Right lobe of liver (tissue), 6 donors: ENCODE data around the gene DDX52. TPM values are rescaled to one million over a fixed set of nuclear protein-coding genes. Genes with fewer than 3 reads are reported as not detected.
"Not testable (repeated sequence)": the region's sequence is repeated elsewhere in the genome, so short reads cannot be mapped to it uniquely, and the experiment has no call there.

Experiments
- ATAC-seq, 4 donors: fragments of 200-7000 bp; cut with Tn5 transposase; one replicate each; pipeline ENCODE4 v1.9.1; 2020; ENCODE audit warnings: mild to moderate bottlenecking in 4 of 4, moderate library complexity in 4 of 4
- DNase-seq, 3 donors: peaks; one replicate each; pipeline ENCODE4 v3.0.0-alpha.2; 2020
- H3K27ac ChIP-seq, 3 donors: fragments of 200-600 bp; one replicate each; pipeline ENCODE4 v1.8.0; 2022
- H3K27me3 ChIP-seq, 2 donors: fragments of 200-600 bp; one replicate each; pipeline ENCODE4 v1.8.0; 2022
- H3K36me3 ChIP-seq, 4 donors: fragments of 200-600 bp; sonication (generic) in 1 of 4; one replicate each; pipeline versions ENCODE4 v1.5.1 to v1.8.0; 2017 to 2022; ENCODE audit warnings: control low read depth in 1 of 4
- H3K4me1 ChIP-seq, 4 donors: fragments of 200-600 bp; sonication (generic) in 1 of 4; one replicate each; pipeline versions ENCODE4 v1.5.1 to v1.8.0; 2017 to 2022; ENCODE audit warnings: control low read depth in 1 of 4
- H3K4me3 ChIP-seq, 3 donors: fragments of 200-600 bp; one replicate each; pipeline ENCODE4 v1.8.0; 2022
- H3K9me3 ChIP-seq, 4 donors: fragments of 200-600 bp; sonication (generic) in 1 of 4; one replicate each; pipeline versions ENCODE4 v1.5.1 to v1.8.0; 2017 to 2022; ENCODE audit warnings: control low read depth in 1 of 4
- POLR2A ChIP-seq: fragments of 450-650 bp; IDR thresholded peaks from one replicate; pipeline ENCODE4 v1.6.1; 2017; ENCODE audit warnings: antibody characterized with exemption, mild to moderate bottlenecking
- WGBS: methylation state at CpG from one replicate; pipeline ENCODE4 v1.1.6; 2018; ENCODE audit warnings: low coverage, low lambda C conversion rate; ENCODE audit not compliant: insufficient coverage; ENCODE audit errors: missing lambda C conversion rate; 5-methylcytosine and 5-hydroxymethylcytosine counted together
- intact Hi-C, 2 donors: fragments of 100-400 bp; cut with DNase I; formaldehyde crosslinking; loops; one replicate each; pipeline versions ENCODE4 v1.11.2 to v1.14.1; 2022
- total RNA-seq, 6 experiments: library from RNA; depleted of rRNA in 2 of 6; stranded (reverse); fragments of >200 nt in 2 of 6; fragmentation: NEBNext Ultra II Directional in 3 of 6; extraction: Animal tissue kit (Norgen Biotek cat#: 25700) in 3 of 6; gene quantifications; one replicate each; pipeline versions ENCODE4 v1.1.0 to v1.2.4, GENCODE V29; 2016 to 2023
- TF ChIP-seq, protein P1 (sequence below), 4 donors: fragments of 200-600 bp in 3 of 4; fragments of 450-650 bp in 1 of 4; IDR thresholded peaks; one replicate each; pipeline versions ENCODE4 v1.5.1 to v1.8.0; 2016 to 2022; ENCODE audit warnings: antibody characterized with exemption in 4 of 4, mild to moderate bottlenecking in 2 of 4
- donor health status: DM: no; HTN: yes; CAD: no.
- donor health status: DM: no; HTN: no; CAD: no.
- donor health status: DM: no; HTN: no; CAD: no.
- donor health status: DM: no; HTN: yes; CAD: no.
- donor health status: DM: no; HTN: yes; CAD: no.

The DDX52 gene
- total RNA-seq, 6 experiments from 2014 or later: 11.8 to 14.4 (median 13.1) TPM

DNA sequence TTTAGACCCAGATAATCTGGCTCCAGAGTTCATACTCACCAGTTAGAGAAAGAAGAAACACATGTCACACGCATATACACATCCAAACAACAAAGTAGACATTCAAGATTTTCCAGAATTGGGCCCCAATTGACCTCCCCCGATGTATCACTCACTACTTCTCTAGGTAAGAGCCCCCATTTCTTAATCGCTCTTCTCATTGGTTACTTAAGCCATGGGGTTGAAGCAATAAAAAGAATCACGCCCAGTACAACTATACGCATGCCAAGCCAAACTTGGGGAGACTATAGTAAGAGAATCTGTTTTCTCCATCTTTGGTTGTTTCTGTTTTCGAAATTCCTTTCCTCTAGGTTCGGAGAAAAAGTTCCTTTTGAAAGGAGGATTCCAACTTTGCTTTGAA lies 565 bp downstream of the DDX52 start:
- TF ChIP-seq POLR2A: no peak
- TF ChIP-seq, protein P1, sequence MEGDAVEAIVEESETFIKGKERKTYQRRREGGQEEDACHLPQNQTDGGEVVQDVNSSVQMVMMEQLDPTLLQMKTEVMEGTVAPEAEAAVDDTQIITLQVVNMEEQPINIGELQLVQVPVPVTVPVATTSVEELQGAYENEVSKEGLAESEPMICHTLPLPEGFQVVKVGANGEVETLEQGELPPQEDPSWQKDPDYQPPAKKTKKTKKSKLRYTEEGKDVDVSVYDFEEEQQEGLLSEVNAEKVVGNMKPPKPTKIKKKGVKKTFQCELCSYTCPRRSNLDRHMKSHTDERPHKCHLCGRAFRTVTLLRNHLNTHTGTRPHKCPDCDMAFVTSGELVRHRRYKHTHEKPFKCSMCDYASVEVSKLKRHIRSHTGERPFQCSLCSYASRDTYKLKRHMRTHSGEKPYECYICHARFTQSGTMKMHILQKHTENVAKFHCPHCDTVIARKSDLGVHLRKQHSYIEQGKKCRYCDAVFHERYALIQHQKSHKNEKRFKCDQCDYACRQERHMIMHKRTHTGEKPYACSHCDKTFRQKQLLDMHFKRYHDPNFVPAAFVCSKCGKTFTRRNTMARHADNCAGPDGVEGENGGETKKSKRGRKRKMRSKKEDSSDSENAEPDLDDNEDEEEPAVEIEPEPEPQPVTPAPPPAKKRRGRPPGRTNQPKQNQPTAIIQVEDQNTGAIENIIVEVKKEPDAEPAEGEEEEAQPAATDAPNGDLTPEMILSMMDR (IDR thresholded peaks at IDR 0.05): no peak
- intact Hi-C loops: no loop called here
- Histone ChIP-seq H3K4me1 (peaks cover 0 to 15% (median 7%) of the 10 kb centered on the region in 4 donors), H3K36me3 (peaks cover 0 to 20% (median 0%) of the 10 kb centered on the region in 4 donors), H3K27ac (peak overlapping the region; percentile 63 to 81 (median 75)), H3K27me3 (no peaks in the 10 kb centered on the region), H3K4me3 (peak overlapping the region; percentile 73 to 82 (median 78)), H3K9me3 (no peaks in the 10 kb centered on the region)
- ATAC-seq (peak; percentile 6 to 15 (median 6)), DNase-seq (no peak)
- 0% methylated on average over 7 of the region's 7 CpGs for WGBS

DNA sequence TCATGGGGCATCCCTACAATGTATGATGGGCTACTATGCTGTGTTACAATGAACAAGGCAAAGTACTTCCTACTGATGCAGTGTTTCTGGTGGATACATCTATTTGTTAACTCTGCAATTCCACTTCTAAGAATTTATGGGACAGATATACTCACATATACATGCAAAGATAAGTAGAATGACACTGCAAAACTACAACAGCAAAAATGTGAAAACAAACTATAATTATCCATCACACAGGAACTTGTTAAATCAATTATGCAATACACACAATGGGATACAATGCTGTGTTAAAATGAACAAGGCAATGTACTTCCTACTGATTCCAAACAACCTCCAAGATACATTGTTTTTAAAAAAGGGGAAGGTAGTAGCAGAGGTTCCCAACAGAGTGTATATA lies 3.2 kb downstream of the DDX52 start:
- Histone ChIP-seq H3K9me3 (no peaks in the 10 kb centered on the region), H3K27ac (no peak overlapping the region), H3K36me3 (peaks cover 0 to 40% (median 0%) of the 10 kb centered on the region in 4 donors), H3K4me1 (peaks cover 0 to 15% (median 7%) of the 10 kb centered on the region in 4 donors), H3K4me3 (no peak overlapping the region), H3K27me3 (no peaks in the 10 kb centered on the region)
- TF ChIP-seq, protein P1 (IDR thresholded peaks at IDR 0.05): no peak
- no peak for TF ChIP-seq POLR2A
- intact Hi-C loops: no loop called here
- ATAC-seq (no peak), DNase-seq (no peak)

DNA sequence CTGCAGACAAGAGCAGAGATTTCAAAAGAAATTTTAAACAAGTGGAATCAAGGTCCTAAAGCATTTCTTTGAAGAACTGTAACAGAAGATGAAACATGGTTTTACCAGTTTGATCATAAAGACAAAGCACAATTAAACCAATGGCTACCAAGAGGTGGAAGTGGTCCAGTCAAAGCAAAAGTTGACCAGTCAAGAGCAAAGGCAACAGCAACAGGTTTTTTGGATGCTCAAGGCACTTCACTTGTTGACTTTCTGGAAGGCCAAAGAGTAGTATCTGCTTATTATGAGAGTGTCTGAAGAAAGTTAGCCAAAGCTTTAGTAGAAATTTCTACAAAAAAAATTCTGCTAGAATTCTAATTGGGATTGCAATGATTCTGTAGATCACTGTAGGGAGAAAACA lies 5.3 kb downstream of the DDX52 start:
- intact Hi-C loops: no loop called here
- peaks cover 0 to 40% (median 0%) of the 10 kb centered on the region in 4 donors for H3K36me3 ChIP-seq
- H3K4me3 ChIP-seq: no peak overlapping the region
- H3K4me1 ChIP-seq: peaks cover 0 to 12% (median 5%) of the 10 kb centered on the region in 4 donors
- no peaks in the 10 kb centered on the region for H3K27me3 ChIP-seq
- no peak overlapping the region for H3K27ac ChIP-seq
- ATAC-seq: no peak
- no peaks in the 10 kb centered on the region for H3K9me3 ChIP-seq
- DNase-seq: no peak
- TF ChIP-seq, protein P1 (IDR thresholded peaks at IDR 0.05): no peak
- no peak for TF ChIP-seq POLR2A

DNA sequence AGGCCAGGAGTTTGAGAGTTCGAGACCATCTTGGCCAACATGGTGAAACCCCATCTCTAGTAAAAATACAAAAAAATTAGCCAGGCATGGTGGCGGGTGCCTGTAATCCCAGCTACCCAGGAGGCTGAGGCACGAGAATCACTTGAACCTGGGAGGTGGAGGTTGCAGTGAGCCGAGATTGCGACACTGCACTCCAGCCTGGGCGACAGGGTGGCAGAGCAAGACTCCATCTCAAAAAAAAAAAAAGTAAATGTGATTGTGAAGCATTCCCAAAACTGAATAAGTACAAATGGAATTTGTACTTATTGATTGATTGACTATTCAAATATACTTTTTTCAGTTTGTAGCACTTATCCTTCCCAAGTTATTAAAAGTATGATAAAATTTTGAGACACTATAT lies 26.8 kb downstream of the DDX52 start:
- DNase-seq (peak in 2 of 3 donors; percentile 46 to 63), ATAC-seq (peak; percentile 53 to 69 (median 66))
- H3K9me3 ChIP-seq, H3K4me1 ChIP-seq, H3K27me3 ChIP-seq, intact Hi-C loops, H3K4me3 ChIP-seq: not testable (repeated sequence)
- WGBS: 54% methylated on average over 6 of the region's 6 CpGs
- Histone ChIP-seq H3K27ac (peak overlapping the region in 1 of 3 donors; percentile 7), H3K36me3 (peaks cover 4 to 51% (median 11%) of the 10 kb centered on the region in 4 donors)

DNA sequence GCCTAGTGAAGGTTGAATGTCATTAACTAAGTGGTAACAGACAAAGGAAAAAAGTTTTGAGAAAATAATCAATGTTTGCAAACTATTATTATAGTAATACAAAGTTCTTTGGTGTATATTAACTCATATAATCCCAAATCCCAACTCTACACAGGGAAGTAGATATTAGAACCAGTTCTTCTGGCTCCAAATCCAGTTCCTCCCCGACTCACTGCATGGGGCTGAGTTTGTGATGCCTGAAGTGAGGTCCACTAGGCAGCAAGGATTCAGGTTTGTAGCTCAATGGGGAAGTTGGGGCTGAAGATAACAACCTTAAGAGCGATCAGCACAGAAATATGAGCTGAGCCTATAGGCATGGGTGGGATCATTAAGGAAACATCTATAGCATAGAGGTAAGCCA lies 28.4 kb downstream of the DDX52 start:
- intact Hi-C loops: no loop called here
- no peak for ATAC-seq
- WGBS: 100% methylated on average over 2 of the region's 2 CpGs
- Histone ChIP-seq H3K4me1 (peaks cover 0 to 8% (median 0%) of the 10 kb centered on the region in 4 donors), H3K36me3 (peaks cover 4 to 36% (median 9%) of the 10 kb centered on the region in 4 donors), H3K9me3 (no peaks in the 10 kb centered on the region), H3K27ac (no peak overlapping the region), H3K27me3 (no peaks in the 10 kb centered on the region), H3K4me3 (no peak overlapping the region)
- TF ChIP-seq, protein P1 (IDR thresholded peaks at IDR 0.05): no peak
- no peak for TF ChIP-seq POLR2A
- DNase-seq: no peak
